LNCAP (cell line): ENCODE data around the gene APBB1.

Source experiments
- CTCF ChIP-seq: fragments of 450-650 bp; IDR thresholded peaks from 2 replicates; pipeline ENCODE4 v1.5.1; 2017; ENCODE audit warnings: mild to moderate bottlenecking

The APBB1 gene

GRCh38 chr11:6388748-6389147 is 30.1 kb downstream of the APBB1 start:
- no peak for TF ChIP-seq CTCF

GRCh38 chr11:6387811-6388599 is 30.9 kb downstream of the APBB1 start:
- TF ChIP-seq CTCF, result no peak

- no peak for TF ChIP-seq CTCF
Observed at GRCh38 chr11:6385046-6385777, 33.7 kb downstream of the APBB1 start.

- TF ChIP-seq CTCF, result no peak
Observed at GRCh38 chr11:6378640-6378989, 40.3 kb downstream of the APBB1 start.

GRCh38 chr11:6377902-6378639 is 40.8 kb downstream of the APBB1 start:
- TF ChIP-seq CTCF, result no peak

- TF ChIP-seq CTCF, result no peak
Observed at GRCh38 chr11:6371825-6372224, 47.1 kb downstream of the APBB1 start.

- TF ChIP-seq CTCF, result no peak
Observed at GRCh38 chr11:6365659-6366058, 53.2 kb downstream of the APBB1 start.
